Common myeloid progenitor, CD34-positive (primary cell): ENCODE results near the gene MAMLD1.
A peak's percentile ranks its signal among the peaks of the same experiment; 100 is the strongest.

Experiments used
- CTCF ChIA-PET: fragments of 350-600 bp; sonication (Branson Sonifier 250); formaldehyde crosslinking; loops from one replicate; lab custom pipeline; 2021; ENCODE audit warnings: antibody characterized with exemption; lab: Charles Lee
- POLR2A ChIA-PET: fragments of 350-600 bp; sonication (Branson Sonifier 250); formaldehyde crosslinking; loops from one replicate; lab custom pipeline; 2021; ENCODE audit warnings: antibody characterized with exemption; lab: Charles Lee
- DNase-seq, 3 donors: peaks; one replicate each; pipeline versions ENCODE4 v3.0.0 to v3.0.0-alpha.2; 2013
- H3K27ac ChIP-seq, 2 experiments: 1 replicate in 1 of 2; 2 replicates in 1 of 2; pipeline ENCODE4 v1.7.0; 2013; ENCODE audit warnings: inconsistent platforms in 2 of 2, low read length in 2 of 2, mild to moderate bottlenecking in 2 of 2, low read depth in 1 of 2, moderate library complexity in 1 of 2; ENCODE audit not compliant: severe bottlenecking in 2 of 2, insufficient read depth in 1 of 2, poor library complexity in 1 of 2
- H3K27me3 ChIP-seq, 5 experiments: replicated peaks in 2 of 5; 1 replicate in 3 of 5; 2 replicates in 2 of 5; pipeline versions ENCODE4 v1.6.1 to v1.7.0; 2013; ENCODE audit warnings: low read length in 4 of 5, mild to moderate bottlenecking in 2 of 5, moderate library complexity in 2 of 5, inconsistent platforms in 1 of 5; ENCODE audit not compliant: insufficient read depth in 5 of 5, control insufficient read depth in 4 of 5
- H3K36me3 ChIP-seq, 4 experiments: 1 replicate in 2 of 4; 2 replicates in 2 of 4; pipeline versions ENCODE4 v1.6.1 to v1.7.0; 2013; ENCODE audit warnings: low read length in 3 of 4, control low read depth in 1 of 4, mild to moderate bottlenecking in 1 of 4; ENCODE audit not compliant: control insufficient read depth in 4 of 4, insufficient read depth in 4 of 4
- H3K4me1 ChIP-seq, 4 experiments: 1 replicate in 3 of 4; 2 replicates in 1 of 4; pipeline versions ENCODE4 v1.6.1 to v1.7.1; 2013; ENCODE audit warnings: low read length in 3 of 4, mild to moderate bottlenecking in 3 of 4, control low read depth in 1 of 4, inconsistent platforms in 1 of 4, moderate library complexity in 1 of 4; ENCODE audit not compliant: control insufficient read depth in 4 of 4, insufficient read depth in 4 of 4; ENCODE audit errors: control extremely low read depth in 1 of 4
- H3K4me3 ChIP-seq, 7 experiments: 1 replicate in 4 of 7; 2 replicates in 3 of 7; pipeline versions ENCODE4 v1.5.1 to v1.7.0; 2013; ENCODE audit warnings: mild to moderate bottlenecking in 7 of 7, low read length in 6 of 7, moderate library complexity in 6 of 7, inconsistent platforms in 2 of 7, low read depth in 2 of 7, control low read depth in 1 of 7; ENCODE audit not compliant: insufficient read depth in 4 of 7, control insufficient read depth in 1 of 7; ENCODE audit errors: extremely low read depth in 1 of 7
- H3K9me3 ChIP-seq, 5 experiments: 1 replicate in 4 of 5; 2 replicates in 1 of 5; pipeline versions ENCODE4 v1.6.1 to v1.7.1; 2013; ENCODE audit warnings: low read length in 4 of 5, mild to moderate bottlenecking in 2 of 5, inconsistent platforms in 1 of 5, low read depth in 1 of 5, moderate library complexity in 1 of 5; ENCODE audit not compliant: control insufficient read depth in 4 of 5, insufficient read depth in 2 of 5; ENCODE audit errors: control extremely low read depth in 1 of 5
- WGBS: methylation state at CpG from one replicate; pipeline ENCODE4 v1.1.5; 2013; ENCODE audit not compliant: insufficient coverage; 5-methylcytosine and 5-hydroxymethylcytosine counted together

The MAMLD1 gene

GRCh38 chrX:150366951-150367545, 3.9 kb downstream of the MAMLD1 start:
- H3K27ac ChIP-seq = no peak overlapping the region
- peaks cover 0 to 14% (median 0%) of the 10 kb centered on the region in 5 experiments for H3K9me3 ChIP-seq
- WGBS = 0% methylated on average over 1 of the region's 5 CpGs
- POLR2A ChIA-PET = no interaction called here
- H3K27me3 ChIP-seq = peaks cover 0 to 31% (median 2%) of the 10 kb centered on the region in 5 experiments
- no peaks in the 10 kb centered on the region for H3K36me3 ChIP-seq
- CTCF ChIA-PET = interaction anchor here (0.9 to 1.4 kb wide), 2 partner anchors 116 to 118 kb away, joined by 6 to 7 read pairs; no protein-coding TSS in a partner anchor
- peak overlapping the region in 5 of 7 experiments; percentile 61 to 80 (median 72) for H3K4me3 ChIP-seq
- H3K4me1 ChIP-seq = peaks cover 0 to 41% (median 34%) of the 10 kb centered on the region in 4 experiments
- peak; percentile 29 to 50 (median 37) for DNase-seq

DNA sequence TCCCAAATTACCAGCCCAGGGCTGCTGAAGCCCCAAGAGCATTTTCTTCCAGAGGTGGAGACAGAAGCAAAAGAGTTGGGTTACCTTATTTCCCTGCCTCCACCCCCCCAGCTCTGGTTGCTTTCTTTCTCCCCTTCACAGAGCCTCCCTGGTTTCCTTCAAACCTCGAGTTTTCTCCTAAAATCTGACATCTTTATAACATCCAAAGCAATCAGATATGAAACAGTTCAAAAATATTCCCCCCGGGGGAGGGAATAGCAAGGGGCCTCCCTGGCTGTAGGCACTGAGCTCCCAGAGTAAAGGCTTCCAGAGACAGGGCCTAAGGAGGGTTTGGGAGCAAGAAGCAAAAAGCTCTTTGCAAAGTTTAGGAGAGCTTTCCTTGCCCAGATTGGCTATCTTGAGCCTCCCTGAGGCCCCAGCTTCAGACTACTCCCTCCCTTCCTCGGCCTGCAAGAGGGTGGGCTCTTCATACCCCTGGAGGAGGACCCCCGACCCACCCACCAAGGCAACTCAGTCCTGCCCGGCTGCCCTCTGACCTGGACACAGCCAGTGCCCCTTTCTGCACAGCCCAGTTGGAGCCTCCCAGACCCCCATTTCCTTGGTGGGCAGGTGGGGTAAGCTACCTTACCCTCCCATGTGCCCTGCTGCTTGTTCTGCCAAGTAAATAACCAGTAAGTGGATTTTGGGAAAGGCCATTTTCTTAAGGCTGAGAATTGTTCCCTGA, 7.6 kb downstream of the MAMLD1 start:
- 71% methylated on average over 5 of the region's 5 CpGs for WGBS

DNA sequence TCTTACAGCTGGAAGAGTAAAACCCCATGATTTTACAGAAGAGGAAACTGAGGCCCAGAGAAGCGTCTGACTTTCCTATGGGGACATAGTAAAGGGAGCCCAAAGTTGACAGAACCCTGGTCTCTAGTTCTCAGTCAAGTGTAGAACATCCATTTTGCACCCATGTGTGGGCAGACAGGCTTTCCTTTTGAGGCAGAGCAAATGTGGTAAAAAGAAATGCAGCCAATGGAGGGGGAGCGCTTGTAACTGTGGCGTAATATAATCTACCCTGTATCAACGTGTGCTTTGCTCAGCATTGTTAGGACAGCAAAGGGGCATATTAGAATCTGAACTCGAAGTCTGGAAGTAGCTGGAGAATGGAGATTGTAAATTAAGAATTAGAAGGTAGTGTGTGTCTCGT, 8.8 kb downstream of the MAMLD1 start:
- no peak overlapping the region for H3K27ac ChIP-seq
- POLR2A ChIA-PET = no interaction called here
- no peaks in the 10 kb centered on the region for H3K9me3 ChIP-seq
- H3K36me3 ChIP-seq = no peaks in the 10 kb centered on the region
- DNase-seq = no peak
- CTCF ChIA-PET = no interaction called here
- peaks cover 0 to 3% (median 3%) of the 10 kb centered on the region in 4 experiments for H3K4me1 ChIP-seq
- H3K4me3 ChIP-seq = no peak overlapping the region
- H3K27me3 ChIP-seq = no peaks in the 10 kb centered on the region
- WGBS = 79% methylated on average over 6 of the region's 6 CpGs

More for the DNA sequence above, 7.6 kb downstream of the MAMLD1 start:
- Histone ChIP-seq H3K27ac (no peak overlapping the region), H3K4me1 (peaks cover 0 to 15% (median 9%) of the 10 kb centered on the region in 4 experiments), H3K9me3 (no peaks in the 10 kb centered on the region), H3K4me3 (no peak overlapping the region), H3K36me3 (no peaks in the 10 kb centered on the region), H3K27me3 (no peaks in the 10 kb centered on the region)
- no peak for DNase-seq
- POLR2A ChIA-PET = no interaction called here
- CTCF ChIA-PET = no interaction called here

- Histone ChIP-seq H3K27me3 (no peaks in the 10 kb centered on the region), H3K4me3 (no peak overlapping the region), H3K4me1 (no peaks in the 10 kb centered on the region), H3K27ac (no peak overlapping the region), H3K36me3 (no peaks in the 10 kb centered on the region), H3K9me3 (no peaks in the 10 kb centered on the region)
- 78% methylated on average over 7 of the region's 8 CpGs for WGBS
- CTCF ChIA-PET = no interaction called here
- no peak for DNase-seq
- POLR2A ChIA-PET = no interaction called here
These were observed 9.2 kb downstream of the MAMLD1 start for GRCh38 chrX:150372280-150372679.

GRCh38 chrX:150372756-150373155, 9.6 kb downstream of the MAMLD1 start:
- Histone ChIP-seq H3K27ac (no peak overlapping the region), H3K9me3 (no peaks in the 10 kb centered on the region), H3K4me3 (no peak overlapping the region), H3K27me3 (no peaks in the 10 kb centered on the region), H3K4me1 (no peaks in the 10 kb centered on the region), H3K36me3 (no peaks in the 10 kb centered on the region)
- 82% methylated on average over 6 of the region's 6 CpGs for WGBS
- no peak for DNase-seq
- ChIA-PET POLR2A (no interaction called here), CTCF (no interaction called here)

DNA sequence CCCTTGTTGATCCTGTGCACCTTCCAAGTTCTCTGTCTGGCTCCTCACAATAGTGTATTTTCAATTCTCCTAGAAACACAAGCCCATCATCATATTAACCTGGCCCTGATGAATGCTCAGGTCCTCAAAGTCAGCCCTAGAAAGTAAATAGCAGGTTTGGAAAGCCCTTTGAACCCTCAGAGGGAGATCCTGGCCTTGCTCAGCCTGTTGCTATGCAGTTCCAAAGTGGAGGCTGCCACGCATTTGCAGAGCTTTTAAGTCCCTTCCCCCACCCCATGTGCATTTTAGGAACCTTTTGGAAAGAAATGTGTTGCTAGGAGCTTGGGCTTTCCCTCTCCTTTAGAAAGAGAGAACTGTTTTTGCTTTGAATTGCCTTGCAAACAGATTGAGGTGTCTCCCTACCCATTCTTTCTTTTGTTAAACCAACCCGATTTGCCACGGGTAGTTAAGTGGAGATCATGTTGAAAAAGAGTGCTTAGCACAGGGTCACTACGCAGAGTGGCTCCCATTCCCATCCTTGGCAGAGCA, 12.2 kb downstream of the MAMLD1 start:
- no peak for DNase-seq
- ChIA-PET POLR2A (no interaction called here), CTCF (interaction anchor here (1.3 kb wide), 1 partner anchor 14 kb away, joined by 4 read pairs; no protein-coding TSS in a partner anchor)
- H3K27ac ChIP-seq = no peak overlapping the region
- H3K36me3 ChIP-seq = no peaks in the 10 kb centered on the region
- H3K4me1 ChIP-seq = no peaks in the 10 kb centered on the region
- no peaks in the 10 kb centered on the region for H3K9me3 ChIP-seq
- H3K4me3 ChIP-seq = no peak overlapping the region
- WGBS = 74% methylated on average over 3 of the region's 4 CpGs
- no peaks in the 10 kb centered on the region for H3K27me3 ChIP-seq

- ChIA-PET POLR2A (no interaction called here), CTCF (no interaction called here)
- DNase-seq = no peak
- H3K27me3 ChIP-seq = no peaks in the 10 kb centered on the region
- H3K9me3 ChIP-seq = no peaks in the 10 kb centered on the region
- H3K4me3 ChIP-seq = no peak overlapping the region
- no peaks in the 10 kb centered on the region for H3K4me1 ChIP-seq
- no peak overlapping the region for H3K27ac ChIP-seq
- no peaks in the 10 kb centered on the region for H3K36me3 ChIP-seq
- WGBS = 100% methylated on average over 2 of the region's 3 CpGs
These were observed 13.9 kb downstream of the MAMLD1 start for GRCh38 chrX:150377005-150377404.
